HG02642 (cell line): ENCODE results near the gene TNNI2.

ENCODE experiments used
- ATAC-seq: cut with Tn5 transposase; IDR thresholded peaks from one replicate; pipeline ENCODE4 v1.9.1; 2021; ENCODE audit warnings: mild to moderate bottlenecking; ENCODE audit not compliant: unreplicated experiment, poor library complexity

The TNNI2 gene

DNA sequence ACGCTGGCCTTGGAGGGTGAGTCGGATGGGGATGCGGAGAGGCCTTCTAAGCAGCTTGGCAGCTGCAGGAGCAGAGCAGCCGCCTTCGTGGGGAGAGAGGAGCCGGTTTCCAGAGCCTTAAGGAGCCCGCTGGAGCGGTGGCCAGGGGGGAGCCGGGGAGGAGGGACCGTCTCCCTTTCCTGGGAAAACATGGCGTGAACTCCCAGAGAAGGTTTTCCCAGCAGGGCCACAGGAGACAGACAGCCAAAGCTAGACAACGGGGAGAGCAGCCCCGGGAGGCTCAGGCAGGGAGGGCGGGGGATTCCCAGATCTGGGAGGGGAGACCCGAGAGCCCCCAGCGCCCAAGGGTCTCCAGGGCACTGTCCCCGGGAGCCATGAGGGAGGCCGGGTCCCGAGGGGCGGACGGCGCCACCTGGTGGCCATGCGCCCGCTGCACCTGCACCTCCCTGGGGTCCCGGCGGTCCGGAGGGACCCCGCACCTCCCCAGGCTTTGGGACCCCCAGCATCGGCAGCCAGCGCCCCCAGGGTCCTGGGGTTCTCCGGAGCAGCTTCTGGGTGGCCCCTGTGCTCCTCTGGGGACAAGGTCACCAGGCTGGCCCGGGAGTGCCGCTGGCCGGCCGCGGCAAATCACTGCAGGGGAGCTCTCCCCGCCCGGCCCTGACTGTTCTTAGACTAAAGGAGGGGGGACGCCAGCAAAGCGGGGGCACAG is 6.4 kb upstream of the TNNI2 start:
- ATAC-seq: no peak

DNA sequence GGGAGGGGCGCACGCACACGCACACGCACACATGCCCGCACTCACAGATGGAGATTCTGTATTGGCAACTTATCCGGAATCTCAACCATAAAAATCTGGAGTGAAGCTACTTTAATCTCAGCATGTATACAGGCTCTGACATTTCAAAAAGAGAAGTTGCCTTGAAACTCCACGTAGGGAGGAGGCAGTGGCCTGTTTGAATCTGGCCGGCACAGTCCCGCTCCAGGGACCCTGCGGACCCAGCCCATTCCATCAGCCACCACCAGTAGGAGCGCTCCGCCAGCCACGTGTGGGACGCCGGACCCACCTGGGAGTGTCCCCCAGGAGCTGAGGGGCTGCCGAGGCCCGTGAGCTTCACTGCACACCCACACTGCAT is 5.9 kb upstream of the TNNI2 start:
- ATAC-seq: no peak

DNA sequence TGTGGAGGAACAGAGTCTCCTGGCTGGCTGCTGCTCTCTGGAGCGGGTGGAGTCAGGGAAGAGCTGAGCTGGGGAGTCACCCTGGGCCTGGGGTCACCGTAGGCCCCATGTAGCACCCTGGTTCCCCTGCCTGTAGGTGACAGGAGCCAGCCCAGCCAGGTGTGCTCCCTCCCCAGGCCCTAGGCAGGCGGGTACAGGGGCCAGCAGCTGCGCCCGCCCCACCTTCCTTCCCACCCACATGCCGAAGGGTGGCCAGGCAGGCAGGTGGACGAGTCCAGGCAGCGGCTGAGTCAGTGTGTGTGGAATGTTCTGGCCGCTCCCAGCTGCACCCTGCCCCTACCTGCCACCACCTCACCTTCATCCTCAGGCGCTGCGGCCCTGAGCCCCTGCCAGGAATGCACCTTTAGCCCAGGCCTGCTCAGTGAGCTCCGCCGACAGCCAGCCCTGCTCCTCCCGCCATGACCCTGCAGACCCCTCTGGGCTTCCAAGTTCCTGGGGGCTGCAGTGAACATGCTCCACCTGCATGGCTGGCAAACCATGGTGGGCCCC is 4.6 kb upstream of the TNNI2 start:
- no peak for ATAC-seq

DNA sequence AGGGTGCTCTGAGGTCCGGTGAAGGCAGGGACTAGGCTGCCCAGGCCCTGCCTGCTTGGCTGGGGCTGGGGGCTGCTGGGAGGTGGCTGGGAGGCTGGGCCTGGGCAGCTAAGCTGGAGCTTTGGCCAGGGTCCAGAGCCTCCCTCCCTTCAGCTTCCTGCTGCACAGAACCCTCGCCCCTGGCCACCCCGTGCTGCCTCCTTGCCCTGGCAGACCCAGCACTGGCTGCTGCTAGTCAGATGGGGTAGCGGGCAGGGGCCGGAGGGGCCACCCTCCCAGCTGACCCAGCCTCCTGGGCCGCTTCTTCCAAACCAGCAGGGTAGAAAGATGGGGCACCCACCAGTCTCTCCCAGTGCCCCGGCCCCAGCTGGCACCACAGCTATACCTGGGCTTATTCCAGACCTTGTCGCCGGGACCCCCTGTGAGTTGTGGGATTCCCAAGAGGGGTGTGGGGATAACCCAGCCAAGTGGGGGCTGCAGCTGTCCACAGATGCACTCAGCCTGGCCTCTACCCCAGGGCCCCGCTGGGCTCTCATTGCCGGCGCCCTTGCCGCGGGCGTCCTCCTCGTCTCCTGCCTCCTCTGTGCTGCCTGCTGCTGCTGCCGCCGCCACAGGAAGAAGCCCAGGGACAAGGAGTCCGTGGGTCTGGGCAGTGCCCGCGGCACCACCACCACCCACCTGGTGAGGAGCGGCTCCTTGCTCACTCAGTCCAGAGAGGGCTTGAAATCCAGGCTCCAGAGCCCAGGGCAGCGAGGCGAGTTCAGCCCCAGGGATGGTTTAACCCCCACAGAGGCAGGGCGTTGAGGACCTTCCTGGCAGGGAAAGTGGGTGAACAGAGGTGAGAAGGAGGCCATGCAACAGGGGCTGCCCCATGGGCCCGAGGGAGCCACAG is 3.8 kb upstream of the TNNI2 start, which contains the start of gene SYT8:
SYT8 (plus strand) TSS at position 212 of the 892 bp plus-strand sequence; CDS start at position 328, 116 bp downstream.
- no peak for ATAC-seq

DNA sequence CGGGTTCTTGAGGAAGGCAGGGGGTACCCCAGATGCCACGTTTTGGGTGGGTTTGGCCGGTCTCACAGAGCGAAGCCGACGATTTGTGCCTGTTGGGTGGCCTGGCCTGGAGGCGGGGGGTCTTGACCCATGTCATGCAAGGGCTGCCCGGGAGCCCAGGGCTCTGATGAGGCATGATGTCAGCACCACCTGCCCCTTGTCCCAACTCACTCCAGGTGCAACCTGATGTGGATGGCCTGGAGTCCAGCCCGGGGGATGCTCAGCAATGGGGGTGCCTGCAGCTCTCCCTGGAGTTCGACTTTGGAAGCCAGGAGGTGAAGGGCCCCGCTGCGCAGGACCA is 3.1 kb upstream of the TNNI2 start:
- ATAC-seq: no peak

DNA sequence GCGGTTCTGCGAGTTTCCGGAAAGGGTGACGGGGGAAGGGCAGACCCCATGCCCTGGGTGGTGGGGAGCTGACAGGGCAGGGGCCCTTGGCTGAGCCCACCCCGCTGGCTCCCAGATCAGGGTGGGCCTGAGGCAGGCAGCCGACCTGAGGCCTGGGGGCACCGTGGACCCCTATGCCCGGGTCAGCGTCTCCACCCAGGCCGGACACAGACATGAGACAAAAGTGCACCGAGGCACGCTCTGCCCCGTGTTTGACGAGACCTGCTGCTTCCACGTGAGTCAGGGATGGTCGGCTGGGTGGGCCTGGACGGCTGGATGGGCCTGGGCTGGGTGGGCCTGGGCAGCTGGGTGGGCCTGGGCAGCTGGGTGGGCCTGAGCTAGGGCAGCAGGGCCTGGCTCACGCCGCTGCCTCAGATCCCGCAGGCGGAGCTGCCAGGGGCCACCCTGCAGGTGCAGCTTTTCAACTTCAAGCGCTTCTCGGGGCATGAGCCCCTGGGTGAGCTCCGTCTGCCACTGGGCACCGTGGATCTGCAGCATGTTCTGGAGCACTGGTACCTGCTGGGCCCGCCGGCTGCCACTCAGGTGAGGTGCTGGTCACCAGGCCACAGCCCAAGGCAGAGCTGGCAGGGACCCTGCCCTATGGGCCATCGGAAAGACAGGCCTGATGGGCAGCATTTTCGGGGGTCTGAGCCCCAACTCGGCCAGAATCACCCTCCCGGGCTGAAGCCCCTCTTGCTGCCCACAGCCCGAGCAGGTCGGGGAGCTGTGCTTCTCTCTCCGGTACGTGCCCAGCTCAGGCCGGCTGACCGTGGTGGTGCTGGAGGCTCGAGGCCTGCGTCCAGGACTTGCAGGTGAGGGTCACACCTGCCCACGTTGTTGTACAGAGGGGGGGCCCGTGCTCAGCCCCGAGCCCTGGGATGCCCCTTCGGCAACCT is 2.5 kb upstream of the TNNI2 start:
- ATAC-seq: no peak

DNA sequence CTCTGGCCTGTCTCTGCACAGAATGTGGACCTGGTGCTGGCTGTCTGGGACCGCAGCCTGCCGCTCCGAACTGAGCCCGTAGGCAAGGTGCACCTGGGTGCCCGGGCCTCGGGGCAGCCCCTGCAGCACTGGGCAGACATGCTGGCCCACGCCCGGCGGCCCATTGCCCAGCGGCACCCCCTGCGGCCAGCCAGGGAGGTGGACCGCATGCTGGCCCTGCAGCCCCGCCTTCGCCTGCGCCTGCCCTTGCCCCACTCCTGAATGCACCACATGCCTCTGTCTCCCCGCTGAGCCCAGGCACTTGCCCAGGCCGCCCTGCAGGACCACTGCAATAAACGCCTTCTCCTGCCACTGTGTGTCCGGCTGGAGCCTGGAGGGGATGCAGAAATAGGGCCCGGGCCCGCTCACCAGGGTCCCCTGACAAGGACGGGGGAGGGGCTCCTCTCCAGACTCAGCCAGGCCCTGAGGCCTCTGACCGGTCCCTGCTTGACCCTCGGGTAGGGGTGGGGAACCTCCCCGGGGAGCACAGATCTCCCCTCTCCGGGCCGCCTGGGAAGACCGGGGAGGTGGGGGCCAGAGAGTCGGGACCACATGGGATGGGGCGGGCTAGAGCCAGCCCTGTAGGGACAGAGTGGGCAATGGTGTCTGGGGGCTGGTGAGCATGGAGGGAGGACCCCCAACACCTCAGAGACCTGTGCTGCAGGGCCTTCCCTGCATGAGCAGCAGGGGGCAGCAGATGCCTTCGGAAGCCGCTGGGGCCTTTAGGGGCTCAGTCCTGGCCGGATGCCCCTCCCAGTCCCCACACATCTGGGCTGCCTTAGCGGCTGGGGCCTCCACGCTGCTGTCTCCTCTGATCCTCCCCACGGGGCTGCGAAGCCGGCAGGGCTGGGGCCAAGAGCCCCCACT is 1.4 kb upstream of the TNNI2 start:
- ATAC-seq: peak; percentile 51

DNA sequence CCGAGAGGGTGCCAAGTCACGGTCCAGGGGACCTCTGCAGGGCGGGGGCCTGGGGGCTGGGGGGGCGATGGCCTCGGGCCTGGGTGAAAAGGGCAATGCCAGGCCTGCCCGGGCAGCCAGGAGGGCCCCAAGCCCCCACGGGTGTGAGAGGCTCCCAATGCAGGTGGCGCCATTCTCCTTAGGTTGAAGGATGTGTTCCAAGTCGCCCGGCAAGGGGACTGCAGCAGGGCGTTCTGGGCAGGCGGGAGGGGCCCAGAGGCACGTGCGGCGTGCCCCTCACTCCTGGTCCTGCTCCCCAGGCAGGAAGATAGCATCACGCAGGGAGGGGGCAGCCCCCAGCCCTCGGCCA is 730 bp upstream of the TNNI2 start:
- peak; percentile 1 for ATAC-seq

DNA sequence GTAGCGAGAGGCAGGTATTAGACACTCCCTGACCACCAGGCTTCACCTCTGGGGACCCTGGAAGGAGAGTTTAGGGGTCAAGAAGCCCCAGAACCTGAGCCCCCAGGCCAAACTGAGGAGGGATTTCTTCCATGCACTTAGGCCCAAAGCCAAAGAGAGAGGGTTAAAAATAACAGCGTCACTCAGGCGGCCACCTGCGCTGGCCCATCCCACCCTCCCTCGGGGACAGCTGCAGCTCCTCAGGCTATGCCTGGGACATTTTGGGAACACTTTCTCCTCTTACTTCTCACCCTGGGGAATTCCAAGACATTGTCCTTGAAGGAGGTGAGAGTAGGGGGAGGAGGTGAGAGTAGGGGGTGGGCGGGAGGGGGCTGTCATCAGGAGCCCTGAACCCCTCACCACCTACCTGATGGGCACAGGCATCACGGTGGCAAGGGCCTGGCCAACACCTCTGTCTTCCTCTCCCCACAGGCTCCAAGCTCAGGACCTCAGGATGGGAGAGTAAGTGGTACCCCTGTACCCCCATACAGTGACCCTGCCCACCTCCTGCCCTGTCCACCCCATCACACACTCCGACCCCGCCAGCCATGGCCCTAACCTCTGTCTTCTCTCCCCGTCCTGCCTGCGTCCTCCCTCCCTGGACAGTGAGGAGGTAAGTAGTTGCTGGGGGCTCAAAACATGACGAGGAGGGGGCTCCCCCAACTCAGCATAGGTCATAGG is 583 bp downstream of the TNNI2 start:
- ATAC-seq: no peak

DNA sequence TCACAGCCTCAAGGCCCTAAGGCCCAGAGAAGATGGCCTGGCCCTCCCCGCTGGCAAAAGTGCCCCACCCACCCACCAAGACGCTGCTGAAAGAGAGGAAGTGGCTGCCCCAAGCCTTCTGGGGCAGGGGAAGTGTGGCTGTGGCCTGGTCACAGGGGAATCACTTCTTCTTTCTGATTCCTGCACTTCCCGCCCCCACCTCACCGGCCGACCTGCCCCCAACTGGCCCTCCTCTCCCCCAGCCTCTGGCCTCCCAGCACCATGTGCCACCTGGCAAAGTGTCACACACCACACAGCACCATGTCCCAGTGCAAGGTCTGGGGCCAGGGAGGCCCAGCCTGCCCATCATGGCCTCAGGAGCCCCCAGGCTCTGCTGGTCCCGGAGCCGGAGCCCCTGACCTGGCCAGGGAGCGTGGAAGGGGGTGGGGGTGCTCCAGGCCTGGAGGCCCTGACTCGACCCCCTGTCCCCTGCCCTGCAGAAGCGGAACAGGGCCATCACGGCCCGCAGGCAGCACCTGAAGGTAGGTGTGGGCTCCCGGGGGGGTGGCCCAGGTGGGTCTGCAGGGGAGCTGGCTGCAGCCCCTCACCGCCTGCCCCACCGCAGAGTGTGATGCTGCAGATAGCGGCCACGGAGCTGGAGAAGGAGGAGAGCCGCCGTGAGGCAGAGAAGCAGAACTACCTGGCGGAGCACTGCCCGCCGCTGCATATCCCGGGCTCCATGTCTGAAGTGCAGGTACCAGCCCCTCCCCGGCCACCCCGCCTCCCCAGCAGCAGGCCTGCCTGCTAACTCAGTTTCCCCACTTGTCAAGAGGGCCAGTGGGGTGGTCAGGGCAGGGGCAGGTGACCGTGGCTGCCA is 1.4 kb downstream of the TNNI2 start:
- no peak for ATAC-seq

DNA sequence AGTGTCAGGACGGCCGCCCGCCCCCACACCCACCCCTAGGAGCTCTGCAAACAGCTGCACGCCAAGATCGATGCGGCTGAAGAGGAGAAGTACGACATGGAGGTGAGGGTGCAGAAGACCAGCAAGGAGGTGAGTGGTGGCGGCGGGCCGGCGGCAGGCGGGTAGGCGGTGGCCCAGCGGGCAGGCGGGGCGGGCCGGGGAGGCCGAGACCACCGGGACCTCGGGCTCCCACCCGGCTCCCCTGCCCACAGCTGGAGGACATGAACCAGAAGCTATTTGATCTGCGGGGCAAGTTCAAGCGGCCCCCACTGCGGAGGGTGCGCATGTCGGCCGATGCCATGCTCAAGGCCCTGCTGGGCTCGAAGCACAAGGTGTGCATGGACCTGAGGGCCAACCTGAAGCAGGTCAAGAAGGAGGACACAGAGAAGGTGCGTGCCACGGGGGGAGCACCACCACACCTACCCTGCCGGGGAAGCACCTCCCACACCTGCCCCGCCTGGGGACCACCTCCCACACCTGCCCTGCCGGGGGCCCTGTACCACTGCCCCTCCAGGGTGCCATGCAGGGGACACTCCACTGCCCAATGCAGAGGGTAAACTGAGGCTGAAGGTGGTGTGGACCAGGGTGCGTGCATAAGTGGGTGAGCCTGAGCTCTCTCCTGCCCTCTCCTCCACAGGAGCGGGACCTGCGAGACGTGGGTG is 2.1 kb downstream of the TNNI2 start:
- no peak for ATAC-seq

DNA sequence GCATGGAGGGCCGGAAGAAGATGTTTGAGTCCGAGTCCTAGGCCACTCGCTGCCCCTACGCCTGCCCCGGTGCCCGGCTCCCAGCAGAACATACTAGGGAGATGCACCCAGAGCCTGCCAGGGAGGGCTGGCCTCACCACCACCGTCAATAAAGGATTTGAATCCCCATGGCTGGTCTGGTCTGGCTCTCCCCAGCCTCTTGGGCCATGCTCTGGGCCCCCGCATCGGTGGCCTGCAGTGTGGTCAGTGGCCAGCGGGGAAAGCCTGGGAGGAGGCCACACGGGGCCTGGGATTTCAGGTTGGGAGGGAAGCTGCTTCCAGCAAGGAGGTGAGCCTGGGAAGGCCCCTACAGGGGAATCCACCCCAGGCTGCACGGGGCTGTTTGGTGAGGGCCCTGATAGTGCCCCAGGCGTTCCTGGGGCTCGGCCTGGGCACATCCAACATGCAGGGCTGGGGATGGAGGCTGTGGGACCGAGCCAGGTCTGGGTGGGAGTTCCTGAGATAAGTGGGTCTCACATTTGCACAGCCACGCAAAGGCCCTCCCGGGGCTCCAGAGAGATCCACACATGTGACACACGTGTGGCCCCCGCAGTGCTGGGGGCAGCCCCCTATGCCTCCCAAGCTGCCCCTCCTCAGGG is 2.8 kb downstream of the TNNI2 start:
- no peak for ATAC-seq

DNA sequence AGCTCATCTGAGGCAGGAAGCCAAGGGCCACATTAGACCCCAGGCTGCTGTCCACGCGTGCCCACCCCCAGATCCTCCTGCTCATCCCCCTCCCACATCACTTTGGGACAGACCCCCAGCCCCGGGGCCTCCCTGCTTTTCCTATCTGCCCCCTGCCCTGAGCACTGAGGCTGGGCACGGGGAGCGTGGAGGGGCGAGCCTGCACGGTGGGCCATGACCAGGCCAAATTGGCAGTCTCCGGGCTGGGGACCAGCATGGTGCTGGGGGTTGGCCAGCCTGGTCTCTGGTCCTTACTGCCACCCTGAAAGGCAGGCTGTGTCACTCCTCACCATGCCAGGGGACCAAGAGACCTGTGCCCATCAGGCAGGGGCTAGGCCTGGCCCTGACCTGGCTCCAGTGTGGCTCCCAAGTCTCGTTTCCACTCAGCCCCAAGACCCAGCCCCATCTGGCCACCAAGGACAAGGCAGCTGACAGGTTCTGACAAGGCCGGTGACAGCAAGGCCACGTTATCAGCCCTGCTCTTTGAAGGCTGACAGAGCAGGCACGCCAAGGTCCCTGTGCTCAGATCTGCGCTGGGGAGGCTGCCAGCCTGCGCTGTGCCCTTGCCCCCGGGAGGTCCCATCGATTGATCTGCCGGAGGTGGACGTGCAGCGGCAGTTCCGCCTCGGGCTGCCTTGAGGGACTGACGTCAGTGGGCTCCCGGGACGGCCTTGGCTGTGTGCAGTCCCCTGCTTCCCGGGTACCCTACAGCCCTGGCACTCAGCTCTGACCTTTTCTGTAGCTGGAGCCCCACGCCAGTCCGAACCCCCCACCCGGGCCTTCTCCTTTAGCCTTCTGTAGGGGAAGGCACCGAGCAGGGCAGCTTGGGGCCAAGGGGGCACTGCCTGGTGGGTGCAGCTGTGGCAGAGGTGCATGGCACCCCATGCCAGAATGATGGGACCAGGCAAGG is 3.6 kb downstream of the TNNI2 start:
- ATAC-seq: no peak

DNA sequence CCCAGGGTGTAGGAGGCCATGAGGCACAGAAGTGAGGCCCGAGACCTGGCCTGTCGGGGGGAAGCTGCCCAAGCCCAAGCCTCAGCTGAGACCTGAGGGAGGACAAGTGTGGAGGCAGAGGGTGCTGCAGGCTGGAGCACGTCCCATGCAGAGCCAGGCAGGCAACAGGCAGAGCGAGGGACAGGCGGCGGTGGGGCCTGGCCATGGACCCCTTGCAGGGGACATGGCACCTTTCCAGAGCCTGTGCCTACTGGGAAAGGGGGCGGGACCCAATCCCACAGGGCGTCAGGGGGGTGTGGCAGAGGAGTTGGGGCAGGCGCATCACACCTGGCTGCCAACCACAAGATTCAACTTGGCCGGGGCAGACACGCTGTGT is 4.3 kb downstream of the TNNI2 start:
- ATAC-seq: no peak

DNA sequence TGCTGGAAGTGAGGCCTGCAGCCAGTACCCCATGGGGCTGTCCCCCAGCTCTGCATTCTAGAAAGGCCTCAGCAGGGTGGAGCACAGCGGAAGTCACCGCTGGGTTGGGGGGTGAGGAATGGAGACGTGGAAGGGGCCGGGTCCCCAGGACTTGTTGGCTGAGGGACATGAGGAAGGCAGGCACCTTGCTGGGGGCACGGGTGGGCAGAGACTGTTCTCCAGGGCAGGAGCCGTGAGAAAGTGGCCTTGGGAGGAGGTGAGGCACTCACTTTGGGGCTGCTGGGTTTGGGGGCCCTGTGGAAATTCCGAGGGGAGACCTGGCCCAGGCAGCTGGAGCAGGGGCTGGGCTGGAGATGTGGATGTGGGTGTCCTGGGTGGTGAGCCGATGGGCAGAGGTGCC is 5.0 kb downstream of the TNNI2 start:
- ATAC-seq: no peak
